ENCODE results near the gene UFSP1.

Gene UFSP1

DNA sequence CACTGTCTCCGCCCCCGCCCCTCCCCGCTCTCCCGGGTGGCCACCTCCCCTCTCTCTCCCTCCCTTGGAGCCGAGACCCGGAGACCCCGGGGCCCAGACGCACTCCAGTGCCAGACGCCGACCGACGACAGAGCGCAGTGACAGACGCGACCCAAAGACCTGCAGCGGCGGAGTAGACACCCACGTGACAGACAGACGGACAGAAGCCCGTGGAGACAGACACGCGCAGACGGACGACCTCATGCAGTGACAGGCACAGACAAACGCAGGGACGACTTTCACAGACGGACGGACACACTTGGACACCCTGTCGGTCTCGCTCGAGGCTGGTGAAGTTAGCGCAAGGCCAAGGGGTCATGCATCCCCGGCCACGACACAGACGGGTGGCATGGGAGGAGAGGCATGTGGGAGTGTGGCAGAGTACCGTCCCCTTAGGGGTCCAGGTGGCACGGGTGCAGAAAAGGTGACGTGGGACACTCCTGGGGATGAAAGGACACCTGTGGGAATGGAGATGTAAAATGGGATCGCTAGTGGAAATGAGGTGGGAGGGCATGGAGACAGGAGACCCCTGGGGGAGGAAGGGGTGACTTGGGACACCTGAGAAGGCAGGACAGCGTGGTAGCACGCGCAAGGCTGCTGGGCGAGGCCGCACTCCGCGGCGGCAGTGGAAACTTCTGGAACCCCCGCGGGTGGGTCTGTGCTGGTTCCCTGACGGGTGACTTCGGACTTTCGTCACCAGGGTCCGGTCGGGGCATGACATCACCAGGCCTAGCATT, 6.6 kb upstream of the UFSP1 start:
- DNase-seq (ENCODE audit: extremely low read depth, insufficient read length), result no peak
- H3K27me3 ChIP-seq (replicated peaks; ENCODE audit: control insufficient read depth, insufficient read depth, low read length), result peaks cover 5% of the 10 kb centered on the region
- H3K36me3 ChIP-seq (ENCODE audit: control insufficient read depth, insufficient read depth, low read length), result no peaks in the 10 kb centered on the region
- TF ChIP-seq, protein P1, sequence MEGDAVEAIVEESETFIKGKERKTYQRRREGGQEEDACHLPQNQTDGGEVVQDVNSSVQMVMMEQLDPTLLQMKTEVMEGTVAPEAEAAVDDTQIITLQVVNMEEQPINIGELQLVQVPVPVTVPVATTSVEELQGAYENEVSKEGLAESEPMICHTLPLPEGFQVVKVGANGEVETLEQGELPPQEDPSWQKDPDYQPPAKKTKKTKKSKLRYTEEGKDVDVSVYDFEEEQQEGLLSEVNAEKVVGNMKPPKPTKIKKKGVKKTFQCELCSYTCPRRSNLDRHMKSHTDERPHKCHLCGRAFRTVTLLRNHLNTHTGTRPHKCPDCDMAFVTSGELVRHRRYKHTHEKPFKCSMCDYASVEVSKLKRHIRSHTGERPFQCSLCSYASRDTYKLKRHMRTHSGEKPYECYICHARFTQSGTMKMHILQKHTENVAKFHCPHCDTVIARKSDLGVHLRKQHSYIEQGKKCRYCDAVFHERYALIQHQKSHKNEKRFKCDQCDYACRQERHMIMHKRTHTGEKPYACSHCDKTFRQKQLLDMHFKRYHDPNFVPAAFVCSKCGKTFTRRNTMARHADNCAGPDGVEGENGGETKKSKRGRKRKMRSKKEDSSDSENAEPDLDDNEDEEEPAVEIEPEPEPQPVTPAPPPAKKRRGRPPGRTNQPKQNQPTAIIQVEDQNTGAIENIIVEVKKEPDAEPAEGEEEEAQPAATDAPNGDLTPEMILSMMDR (IDR thresholded peaks at IDR 0.05; ENCODE audit: insufficient read depth, low read length, poor library complexity, severe bottlenecking), result no peak
- H3K4me3 ChIP-seq (replicated peaks; ENCODE audit: low read depth, low read length), result peak overlapping the region; percentile 14

DNA sequence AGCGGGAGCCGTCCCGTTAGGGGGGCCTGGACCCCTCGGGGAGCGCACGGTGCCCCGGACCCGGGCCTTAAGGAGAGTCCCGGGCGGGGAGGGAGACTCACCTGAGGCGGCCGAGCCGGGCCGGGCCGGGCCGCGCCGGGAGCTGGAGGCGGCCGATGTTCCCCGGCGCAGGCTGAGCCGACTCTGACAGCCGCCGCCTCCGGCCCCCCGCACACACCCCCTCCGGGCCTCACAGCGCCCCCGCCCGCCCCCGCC, 6.1 kb upstream of the UFSP1 start, which contains the start of gene ACHE:
Gene ACHE (minus strand): TSS at position 188 of the 255 bp plus-strand sequence. CDS start 1,656 bp downstream, outside the sequence.
- no peak for DNase-seq (ENCODE audit: extremely low read depth, insufficient read length)
- Histone ChIP-seq H3K36me3 (ENCODE audit: control insufficient read depth, insufficient read depth, low read length) (no peaks in the 10 kb centered on the region), H3K4me3 (replicated peaks; ENCODE audit: low read depth, low read length) (peak within 1 kb of the TSS; percentile 59), H3K27me3 (replicated peaks; ENCODE audit: control insufficient read depth, insufficient read depth, low read length) (peaks cover 5% of the 10 kb centered on the region)
- TF ChIP-seq, protein P1 (IDR thresholded peaks at IDR 0.05; ENCODE audit: insufficient read depth, low read length, poor library complexity, severe bottlenecking), result no peak

DNA sequence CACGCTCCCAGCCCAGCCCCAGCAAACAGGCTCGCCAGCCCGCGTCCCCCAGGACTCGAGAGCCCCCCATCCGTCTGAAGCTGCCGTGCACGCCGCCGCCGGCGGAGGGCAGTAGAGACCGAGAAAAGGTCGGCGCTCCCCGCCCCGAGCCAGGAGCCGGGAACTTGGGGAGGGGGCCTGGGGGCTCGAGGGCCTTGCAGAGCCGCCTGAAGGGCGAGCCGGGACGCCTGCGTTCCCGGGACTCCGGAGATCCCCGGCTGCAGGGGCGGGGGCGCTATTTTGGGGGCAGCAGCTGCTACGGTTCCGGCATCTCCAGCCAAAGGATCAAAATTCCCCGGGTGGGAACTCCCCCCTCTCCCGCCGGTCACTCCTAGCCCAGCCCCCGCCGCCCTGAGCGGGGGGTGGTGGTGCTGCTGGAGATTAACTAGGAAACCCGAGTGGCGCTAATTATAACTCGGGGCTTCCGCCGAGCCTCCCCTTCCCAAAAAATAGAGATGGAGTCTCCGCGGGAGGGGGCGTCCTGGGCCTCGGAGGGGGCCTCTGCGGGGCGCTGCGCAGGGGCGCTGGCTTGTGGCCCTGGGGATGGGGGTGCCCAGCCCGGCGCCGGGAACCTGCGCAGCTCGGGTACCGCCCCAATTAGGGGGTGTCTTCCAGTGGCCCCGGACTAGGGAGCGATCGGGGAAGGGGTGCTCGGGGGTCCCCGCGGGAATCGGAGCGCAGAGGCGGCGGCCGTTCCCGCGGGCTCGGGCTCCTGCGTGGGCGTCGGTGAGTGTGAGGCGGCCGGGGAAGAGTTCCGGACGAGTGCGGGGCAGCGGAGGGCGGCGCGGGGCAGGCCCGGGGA, 5.6 kb upstream of the UFSP1 start:
- no peak for DNase-seq (ENCODE audit: extremely low read depth, insufficient read length)
- Histone ChIP-seq H3K27me3 (replicated peaks; ENCODE audit: control insufficient read depth, insufficient read depth, low read length) (peaks cover 5% of the 10 kb centered on the region), H3K4me3 (replicated peaks; ENCODE audit: low read depth, low read length) (peak overlapping the region; percentile 59), H3K36me3 (ENCODE audit: control insufficient read depth, insufficient read depth, low read length) (no peaks in the 10 kb centered on the region)
- TF ChIP-seq, protein P1 (IDR thresholded peaks at IDR 0.05; ENCODE audit: insufficient read depth, low read length, poor library complexity, severe bottlenecking), result peak; percentile 88

DNA sequence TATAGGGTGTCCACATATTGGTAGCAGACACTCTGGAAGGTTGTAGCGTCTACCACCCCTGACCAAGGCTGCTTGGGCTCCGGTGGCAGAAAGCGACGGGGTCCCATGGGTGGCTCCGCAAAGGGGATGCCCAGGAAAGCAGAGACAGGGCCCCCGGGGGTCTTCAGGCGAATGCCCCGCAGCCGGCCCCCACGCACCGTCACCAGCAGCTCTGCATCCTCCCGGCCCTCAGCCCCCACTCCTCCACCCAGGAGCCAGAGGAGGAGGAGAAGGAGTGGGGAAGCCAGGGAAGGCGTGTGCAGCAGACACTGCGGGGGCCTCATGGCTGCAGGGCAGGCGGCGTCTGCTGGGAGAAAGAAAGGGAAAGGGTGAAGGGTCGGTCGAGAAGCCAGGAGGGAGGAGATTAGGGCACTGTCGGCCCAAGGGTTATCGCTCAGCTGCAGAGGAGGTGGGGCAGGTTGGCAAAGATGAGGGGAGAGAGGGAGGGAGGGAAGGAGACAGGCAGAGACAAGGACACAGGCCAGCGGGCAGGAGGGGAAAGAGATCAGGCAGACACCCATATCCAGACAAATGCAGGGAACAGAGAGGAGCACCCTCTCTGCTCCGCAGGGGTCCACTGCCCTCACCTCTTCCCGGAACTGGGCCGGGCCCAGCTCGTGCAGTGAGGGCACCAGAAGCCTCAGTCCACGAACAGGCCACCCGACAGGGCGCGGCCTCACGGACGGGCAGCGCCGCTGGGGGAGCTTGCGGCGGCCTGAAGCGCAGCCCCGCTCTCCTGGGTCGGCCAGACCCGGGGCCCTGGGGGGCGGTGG, 4.6 kb upstream of the UFSP1 start:
- no peaks in the 10 kb centered on the region for H3K36me3 ChIP-seq (ENCODE audit: control insufficient read depth, insufficient read depth, low read length)
- TF ChIP-seq, protein P1 (IDR thresholded peaks at IDR 0.05; ENCODE audit: insufficient read depth, low read length, poor library complexity, severe bottlenecking), result no peak
- H3K4me3 ChIP-seq (replicated peaks; ENCODE audit: low read depth, low read length), result peak overlapping the region; percentile 59
- H3K27me3 ChIP-seq (replicated peaks; ENCODE audit: control insufficient read depth, insufficient read depth, low read length), result peaks cover 5% of the 10 kb centered on the region
- no peak for DNase-seq (ENCODE audit: extremely low read depth, insufficient read length)

DNA sequence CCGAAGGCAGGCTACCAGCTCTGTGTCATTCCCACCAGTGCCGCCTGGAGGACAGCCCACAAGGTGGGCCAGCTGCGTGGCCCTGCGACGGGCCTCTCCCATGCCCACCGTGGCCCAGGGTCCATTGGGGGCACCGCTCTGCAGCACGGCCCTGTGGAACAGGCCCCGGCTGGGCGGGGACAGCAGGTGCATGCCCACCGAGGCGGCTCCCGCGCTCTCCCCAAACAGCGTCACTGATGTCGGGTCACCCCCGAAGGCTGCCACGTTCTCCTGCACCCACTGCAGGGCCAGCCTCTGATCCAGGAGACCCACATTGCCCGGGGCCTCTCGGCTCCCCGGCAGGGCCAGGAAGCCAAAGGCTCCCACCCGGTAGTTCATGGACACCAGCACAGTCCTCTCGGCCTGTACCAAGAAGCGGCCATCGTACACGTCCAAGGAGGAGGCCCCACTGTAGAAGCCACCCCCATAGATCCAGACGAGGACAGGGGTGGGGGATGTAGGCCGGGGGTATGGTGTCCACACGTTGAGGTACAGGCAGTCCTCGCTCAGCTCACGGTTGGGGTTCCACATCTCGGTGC, 3.9 kb upstream of the UFSP1 start:
- no peak for DNase-seq (ENCODE audit: extremely low read depth, insufficient read length)
- Histone ChIP-seq H3K36me3 (ENCODE audit: control insufficient read depth, insufficient read depth, low read length) (no peaks in the 10 kb centered on the region), H3K4me3 (replicated peaks; ENCODE audit: low read depth, low read length) (no peak overlapping the region), H3K27me3 (replicated peaks; ENCODE audit: control insufficient read depth, insufficient read depth, low read length) (peaks cover 5% of the 10 kb centered on the region)
- TF ChIP-seq, protein P1 (IDR thresholded peaks at IDR 0.05; ENCODE audit: insufficient read depth, low read length, poor library complexity, severe bottlenecking), result no peak

All from GM06990 (cell line).